PFSK-1 (cell line): ENCODE data around the gene BTBD9.

Experiments
- FOXP2 ChIP-seq: optimal IDR thresholded peaks from 2 replicates; pipeline ENCODE3; 2011; ENCODE audit warnings: borderline replicate concordance, control low read depth, inconsistent platforms; ENCODE audit not compliant: insufficient read depth; ENCODE audit errors: extremely low read length, extremely low read depth
- POLR2AphosphoS5 ChIP-seq: IDR thresholded peaks from 2 replicates; pipeline ENCODE4 v1.6.1; 2012; ENCODE audit warnings: low read depth, mild to moderate bottlenecking, control low read depth, low read length, moderate library complexity
- SIN3A ChIP-seq: IDR thresholded peaks from 2 replicates; pipeline ENCODE4 v1.6.1; 2012; ENCODE audit warnings: mild to moderate bottlenecking, low read length, moderate library complexity, borderline replicate concordance; ENCODE audit not compliant: insufficient read depth
- TAF1 ChIP-seq: IDR thresholded peaks from 2 replicates; pipeline ENCODE4 v1.6.1; 2012; ENCODE audit warnings: low read length, control low read depth, borderline replicate concordance; ENCODE audit not compliant: insufficient read depth
- TF ChIP-seq, protein P1 (sequence below), 2 experiments: IDR thresholded peaks; 2 replicates each; pipeline versions ENCODE4 v1.6.1 to v1.8.0; 2011 to 2012; ENCODE audit warnings: low read depth in 2 of 2, low read length in 2 of 2, control low read depth in 1 of 2, inconsistent platforms in 1 of 2, mild to moderate bottlenecking in 1 of 2, moderate library complexity in 1 of 2; ENCODE audit not compliant: insufficient read depth in 1 of 2

Gene BTBD9

DNA sequence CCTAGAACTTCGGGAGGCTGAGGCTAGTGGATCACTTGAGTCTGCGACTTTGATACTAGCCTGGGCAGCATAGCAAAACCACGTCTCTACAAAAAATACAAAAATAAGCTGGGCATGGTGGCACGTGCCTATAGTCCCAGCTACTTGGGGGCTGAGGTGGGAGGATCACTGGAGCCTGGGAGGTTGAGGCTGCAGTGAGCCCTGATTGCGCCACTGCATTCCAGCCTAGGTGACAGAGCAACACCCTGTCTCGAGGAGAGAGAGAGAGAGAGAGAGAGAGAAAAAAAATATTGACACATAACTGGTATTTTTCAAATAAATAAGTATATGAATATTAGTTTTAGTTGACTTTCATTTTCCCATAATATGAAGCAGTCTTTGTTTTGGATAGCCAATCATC is 222.2 kb downstream of the BTBD9 start:
- TF ChIP-seq, protein P1, sequence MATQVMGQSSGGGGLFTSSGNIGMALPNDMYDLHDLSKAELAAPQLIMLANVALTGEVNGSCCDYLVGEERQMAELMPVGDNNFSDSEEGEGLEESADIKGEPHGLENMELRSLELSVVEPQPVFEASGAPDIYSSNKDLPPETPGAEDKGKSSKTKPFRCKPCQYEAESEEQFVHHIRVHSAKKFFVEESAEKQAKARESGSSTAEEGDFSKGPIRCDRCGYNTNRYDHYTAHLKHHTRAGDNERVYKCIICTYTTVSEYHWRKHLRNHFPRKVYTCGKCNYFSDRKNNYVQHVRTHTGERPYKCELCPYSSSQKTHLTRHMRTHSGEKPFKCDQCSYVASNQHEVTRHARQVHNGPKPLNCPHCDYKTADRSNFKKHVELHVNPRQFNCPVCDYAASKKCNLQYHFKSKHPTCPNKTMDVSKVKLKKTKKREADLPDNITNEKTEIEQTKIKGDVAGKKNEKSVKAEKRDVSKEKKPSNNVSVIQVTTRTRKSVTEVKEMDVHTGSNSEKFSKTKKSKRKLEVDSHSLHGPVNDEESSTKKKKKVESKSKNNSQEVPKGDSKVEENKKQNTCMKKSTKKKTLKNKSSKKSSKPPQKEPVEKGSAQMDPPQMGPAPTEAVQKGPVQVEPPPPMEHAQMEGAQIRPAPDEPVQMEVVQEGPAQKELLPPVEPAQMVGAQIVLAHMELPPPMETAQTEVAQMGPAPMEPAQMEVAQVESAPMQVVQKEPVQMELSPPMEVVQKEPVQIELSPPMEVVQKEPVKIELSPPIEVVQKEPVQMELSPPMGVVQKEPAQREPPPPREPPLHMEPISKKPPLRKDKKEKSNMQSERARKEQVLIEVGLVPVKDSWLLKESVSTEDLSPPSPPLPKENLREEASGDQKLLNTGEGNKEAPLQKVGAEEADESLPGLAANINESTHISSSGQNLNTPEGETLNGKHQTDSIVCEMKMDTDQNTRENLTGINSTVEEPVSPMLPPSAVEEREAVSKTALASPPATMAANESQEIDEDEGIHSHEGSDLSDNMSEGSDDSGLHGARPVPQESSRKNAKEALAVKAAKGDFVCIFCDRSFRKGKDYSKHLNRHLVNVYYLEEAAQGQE (IDR thresholded peaks at IDR 0.05; ENCODE audit: insufficient read depth in 1 of 2, low read depth in 2 of 2, low read length in 2 of 2) = no peak
- TF ChIP-seq SIN3A (no peak), FOXP2 (no peak), TAF1 (no peak), POLR2AphosphoS5 (no peak)

DNA sequence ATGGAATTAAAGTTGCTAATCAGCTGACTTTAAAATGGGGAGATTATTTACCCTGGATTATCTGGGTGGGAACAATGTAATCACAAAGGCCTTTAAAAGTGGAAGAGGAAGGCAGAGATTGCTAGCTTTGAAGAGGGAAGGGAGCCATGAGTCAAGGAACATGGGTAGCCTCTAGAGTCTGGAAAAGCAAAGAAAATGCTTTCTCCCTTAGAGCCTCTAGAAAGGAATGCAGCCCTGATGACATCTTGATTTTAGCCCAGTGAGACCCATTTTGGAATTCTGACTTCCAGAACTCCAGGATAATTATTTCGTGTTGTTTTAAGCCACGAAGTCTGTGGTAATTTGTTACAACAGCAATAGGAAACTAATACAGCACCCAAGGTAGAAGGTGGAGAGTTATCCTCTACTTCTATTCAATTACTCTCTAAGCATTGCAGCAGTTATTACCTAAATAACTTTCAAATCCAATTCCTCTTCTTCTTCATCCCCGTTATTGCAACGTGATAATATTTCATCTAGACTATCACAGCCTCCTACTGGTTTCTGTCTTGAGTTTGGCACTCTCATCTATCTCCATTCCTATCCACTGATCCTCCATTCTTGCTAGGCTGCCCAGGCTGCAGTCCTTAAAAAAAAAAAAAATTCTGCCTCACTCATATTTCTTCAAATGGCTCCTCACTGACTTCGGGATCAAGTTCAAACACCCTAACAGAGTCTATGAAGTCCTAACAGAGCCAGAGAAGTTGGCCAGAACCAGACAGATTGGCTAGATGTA is 224.3 kb downstream of the BTBD9 start:
- no peak for TF ChIP-seq POLR2AphosphoS5
- no peak for TF ChIP-seq FOXP2
- no peak for TF ChIP-seq TAF1
- TF ChIP-seq, protein P1 (IDR thresholded peaks at IDR 0.05; ENCODE audit: insufficient read depth in 1 of 2, low read depth in 2 of 2, low read length in 2 of 2) = no peak
- TF ChIP-seq SIN3A = no peak

DNA sequence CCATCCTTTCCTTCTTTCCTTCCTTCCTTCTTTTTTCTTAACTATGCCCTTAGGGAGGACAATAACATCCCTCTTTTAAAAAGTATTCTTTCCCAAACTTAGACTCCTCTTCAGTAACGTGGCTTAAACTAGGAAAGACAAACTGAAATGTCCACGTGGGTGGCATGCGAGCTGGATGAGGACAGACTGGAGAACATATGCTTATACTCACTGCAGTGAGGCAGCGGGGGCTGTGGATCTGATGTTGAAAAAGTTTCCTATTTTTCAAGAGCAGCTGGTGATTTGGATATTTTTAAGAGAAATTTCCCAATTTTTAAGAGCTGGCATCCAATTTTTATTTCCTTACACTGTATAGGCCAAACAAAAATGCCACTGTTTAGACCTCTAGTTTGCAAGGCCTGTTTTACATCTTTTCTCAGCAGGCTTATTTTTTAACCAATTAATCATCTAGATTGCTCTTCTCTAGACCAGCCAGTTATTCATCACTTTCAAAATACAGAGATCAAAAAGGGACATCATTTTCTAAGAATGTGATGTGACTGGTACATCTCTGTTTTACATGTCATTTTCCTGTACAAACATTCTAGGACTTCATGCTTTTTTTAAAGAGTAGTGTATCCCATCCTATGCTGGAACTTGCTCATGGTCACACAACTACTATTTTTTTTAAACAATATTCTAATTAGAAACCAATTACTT is 226.5 kb downstream of the BTBD9 start:
- no peak for TF ChIP-seq TAF1
- no peak for TF ChIP-seq FOXP2
- TF ChIP-seq POLR2AphosphoS5 = no peak
- TF ChIP-seq SIN3A = no peak
- TF ChIP-seq, protein P1 (IDR thresholded peaks at IDR 0.05; ENCODE audit: insufficient read depth in 1 of 2, low read depth in 2 of 2, low read length in 2 of 2) = no peak

DNA sequence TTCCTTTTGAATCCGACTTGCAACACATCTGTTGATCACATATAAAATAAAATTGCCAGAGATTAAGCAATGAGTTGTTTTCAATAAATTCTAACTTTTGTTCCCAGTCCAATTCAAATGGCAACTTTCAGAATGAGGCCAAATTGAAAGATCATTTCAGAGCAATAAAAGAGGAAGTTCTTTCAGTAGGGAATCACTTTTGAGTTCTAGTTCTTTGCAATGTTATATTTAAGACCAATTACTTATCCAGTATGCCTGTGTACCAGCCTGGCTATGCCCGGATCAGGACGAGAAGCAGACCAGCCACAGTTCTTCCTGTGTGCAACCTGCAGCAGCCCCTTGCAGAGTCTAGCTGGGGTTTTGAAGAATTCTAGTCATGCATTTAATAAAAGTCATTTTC is 232.5 kb downstream of the BTBD9 start:
- no peak for TF ChIP-seq SIN3A
- TF ChIP-seq POLR2AphosphoS5 = no peak
- TF ChIP-seq, protein P1 (IDR thresholded peaks at IDR 0.05; ENCODE audit: insufficient read depth in 1 of 2, low read depth in 2 of 2, low read length in 2 of 2) = no peak
- TF ChIP-seq TAF1 = no peak
- no peak for TF ChIP-seq FOXP2
